GM10248 (cell line): Measurements from ENCODE around the gene GPX2.

Experiments
- CTCF ChIA-PET: fragments of 300-600 bp; sonication (Branson Sonifier 250); formaldehyde crosslinking; extraction: SDS; loops from one replicate; lab custom pipeline; 2021; ENCODE audit warnings: antibody characterized with exemption; lab: Yijun Ruan, JAX
- POLR2A ChIA-PET: fragments of 350-650 bp; sonication (Branson Sonifier 250); formaldehyde crosslinking; extraction: SDS; loops from one replicate; lab custom pipeline; 2020; ENCODE audit warnings: antibody characterized with exemption; lab: Yijun Ruan, JAX
- DNase-seq: peaks from one replicate; pipeline ENCODE4 v3.0.0; 2012; ENCODE audit errors: extremely low spot score
- TF ChIP-seq, protein P1 (sequence below): IDR thresholded peaks from 2 replicates; pipeline ENCODE4 v1.5.1; 2012; ENCODE audit warnings: mild to moderate bottlenecking, low read depth; ENCODE audit errors: extremely low read depth, missing control alignments, control extremely low read depth

GPX2 gene

DNA sequence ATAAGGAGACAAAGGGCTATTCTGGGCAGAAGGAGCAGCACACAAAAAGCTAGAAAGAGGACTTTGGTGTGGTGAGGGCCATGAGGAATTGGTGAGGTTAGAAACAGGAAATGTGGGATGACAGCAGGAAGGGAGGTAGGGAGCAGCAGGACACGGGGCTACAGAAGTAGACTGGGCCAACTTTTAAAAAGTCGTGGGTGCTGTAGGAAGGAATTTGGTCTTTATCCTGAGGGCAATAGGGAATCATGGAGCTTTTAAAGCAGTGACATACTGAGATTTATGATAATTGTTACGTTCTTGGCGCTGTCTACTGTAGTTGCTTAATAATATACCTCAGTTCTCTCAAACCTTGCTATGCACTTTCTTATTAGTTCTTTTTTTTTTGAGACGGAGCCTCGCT is 36.5 kb downstream of the GPX2 start:
- ChIA-PET POLR2A (no interaction called here), CTCF (interaction anchor here (0.8 to 1.9 kb wide), 3 partner anchors 14 to 82 kb away, joined by 3 to 5 read pairs (median 4); no protein-coding TSS in a partner anchor)
- no peak for DNase-seq
- TF ChIP-seq, protein P1, sequence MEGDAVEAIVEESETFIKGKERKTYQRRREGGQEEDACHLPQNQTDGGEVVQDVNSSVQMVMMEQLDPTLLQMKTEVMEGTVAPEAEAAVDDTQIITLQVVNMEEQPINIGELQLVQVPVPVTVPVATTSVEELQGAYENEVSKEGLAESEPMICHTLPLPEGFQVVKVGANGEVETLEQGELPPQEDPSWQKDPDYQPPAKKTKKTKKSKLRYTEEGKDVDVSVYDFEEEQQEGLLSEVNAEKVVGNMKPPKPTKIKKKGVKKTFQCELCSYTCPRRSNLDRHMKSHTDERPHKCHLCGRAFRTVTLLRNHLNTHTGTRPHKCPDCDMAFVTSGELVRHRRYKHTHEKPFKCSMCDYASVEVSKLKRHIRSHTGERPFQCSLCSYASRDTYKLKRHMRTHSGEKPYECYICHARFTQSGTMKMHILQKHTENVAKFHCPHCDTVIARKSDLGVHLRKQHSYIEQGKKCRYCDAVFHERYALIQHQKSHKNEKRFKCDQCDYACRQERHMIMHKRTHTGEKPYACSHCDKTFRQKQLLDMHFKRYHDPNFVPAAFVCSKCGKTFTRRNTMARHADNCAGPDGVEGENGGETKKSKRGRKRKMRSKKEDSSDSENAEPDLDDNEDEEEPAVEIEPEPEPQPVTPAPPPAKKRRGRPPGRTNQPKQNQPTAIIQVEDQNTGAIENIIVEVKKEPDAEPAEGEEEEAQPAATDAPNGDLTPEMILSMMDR = no peak

DNA sequence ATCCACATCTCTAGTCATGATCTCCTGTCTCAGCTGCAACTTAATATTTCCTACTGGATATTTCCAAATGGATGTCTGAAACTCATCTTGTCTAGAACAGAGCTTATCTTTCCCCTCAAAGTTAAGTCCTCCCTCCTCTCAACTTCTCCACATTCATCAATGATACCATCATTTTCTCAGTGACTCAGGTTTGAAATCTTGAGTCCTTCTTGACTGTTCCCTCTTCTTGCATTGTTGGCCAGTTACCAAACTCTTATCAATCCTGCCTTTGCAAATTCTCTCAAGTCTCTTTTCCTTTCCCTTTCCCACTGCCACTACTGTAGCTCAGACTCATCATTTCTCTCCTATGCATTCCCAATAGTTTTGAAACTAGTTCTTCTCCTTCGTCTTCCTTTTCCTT is 42.6 kb downstream of the GPX2 start:
- ChIA-PET POLR2A (no interaction called here), CTCF (interaction anchor here (0.9 to 5.8 kb wide), 5 partner anchors 8 to 76 kb away, joined by 3 to 63 read pairs (median 8); no protein-coding TSS in a partner anchor)
- TF ChIP-seq, protein P1 = no peak
- DNase-seq = no peak

DNA sequence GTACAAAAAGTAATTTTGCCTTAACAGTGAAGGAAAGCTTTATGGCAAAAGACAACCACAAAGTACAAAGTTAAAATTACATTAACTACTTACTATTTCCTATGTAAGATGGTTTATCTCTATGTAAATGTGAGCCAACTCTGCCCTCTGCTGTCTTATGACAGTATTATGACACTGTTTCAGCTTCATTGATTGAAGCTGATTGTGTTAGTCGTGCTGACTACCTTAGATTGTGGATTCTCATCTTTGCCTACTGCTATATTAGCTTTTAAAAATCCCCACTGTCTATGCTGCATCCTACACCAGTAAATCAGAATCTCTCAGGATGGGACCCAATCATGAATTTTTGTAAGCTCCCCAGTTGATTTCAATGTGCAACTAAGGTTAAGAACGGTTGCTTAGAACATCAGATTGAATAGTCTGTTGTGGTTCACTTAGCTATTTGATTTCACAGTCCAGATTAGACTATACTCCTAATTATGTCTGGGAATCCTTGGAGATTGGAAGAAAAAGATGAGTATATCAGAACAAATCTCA is 50.6 kb downstream of the GPX2 start:
- ChIA-PET POLR2A (no interaction called here), CTCF (interaction anchor here (0.6 to 6.3 kb wide), 51 partner anchors 10 to 547 kb away, joined by 3 to 203 read pairs (median 5); partner anchors contain the start of genes CHURC1, FNTB and SPTB)
- TF ChIP-seq, protein P1 = peak; percentile 54
- peak; percentile 56 for DNase-seq

DNA sequence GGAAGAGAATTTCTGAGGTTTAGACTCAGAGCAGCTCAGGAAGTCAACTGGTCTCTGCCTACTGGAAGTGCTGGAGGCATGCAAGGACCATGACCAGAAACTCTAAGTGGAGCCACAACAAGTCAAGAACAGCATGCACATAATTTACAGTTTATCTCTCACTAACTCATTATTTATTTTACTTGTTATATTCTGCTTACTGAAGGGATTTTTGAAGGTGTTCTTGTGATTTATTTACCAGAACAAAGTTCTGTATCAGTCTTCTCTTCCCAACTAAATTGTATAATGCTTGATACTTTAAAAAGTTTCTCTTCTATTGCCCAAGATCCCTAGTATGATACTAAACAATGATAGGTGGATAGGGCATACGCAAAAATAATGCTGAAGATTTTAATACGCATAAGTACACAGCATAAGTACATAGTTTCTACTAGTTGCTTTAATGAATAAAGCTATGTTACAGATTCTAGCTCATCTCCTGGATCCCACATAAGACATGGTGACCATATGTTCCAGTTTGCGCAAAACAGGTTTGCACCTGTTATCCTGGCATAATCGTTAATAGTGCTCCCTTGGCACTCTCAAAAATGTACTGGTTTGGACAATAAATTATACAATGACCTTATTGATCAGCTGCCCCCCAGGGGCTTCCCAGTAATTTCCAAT is 51.2 kb downstream of the GPX2 start:
- ChIA-PET CTCF (interaction anchor here (0.6 to 6.3 kb wide), 48 partner anchors 11 to 546 kb away, joined by 3 to 203 read pairs (median 5); partner anchors contain the start of genes CHURC1, FNTB and SPTB), POLR2A (no interaction called here)
- TF ChIP-seq, protein P1 = no peak
- DNase-seq = no peak

DNA sequence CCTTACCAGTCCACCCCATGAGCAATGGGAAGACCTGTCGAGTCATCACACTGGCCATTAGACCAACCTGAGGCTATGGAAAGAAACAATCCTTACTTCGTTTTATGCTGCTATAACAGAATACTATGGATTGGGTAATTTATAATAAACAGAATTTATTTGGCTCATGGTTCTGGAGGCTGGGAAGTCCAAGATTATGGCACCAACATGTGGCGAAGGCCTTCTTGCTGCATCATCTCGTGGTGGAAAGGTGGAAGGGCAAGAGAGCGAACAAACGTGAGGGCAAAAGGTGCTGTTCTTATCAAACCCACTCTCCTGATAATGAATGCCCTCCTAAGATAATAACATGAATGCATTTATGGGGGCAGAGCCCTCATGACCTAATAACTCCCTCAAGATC is 53.2 kb downstream of the GPX2 start:
- ChIA-PET POLR2A (no interaction called here), CTCF (interaction anchor here (1.5 to 6.3 kb wide), 5 partner anchors 10 to 128 kb away, joined by 5 to 203 read pairs (median 28); partner anchors contain the start of gene SPTB)
- TF ChIP-seq, protein P1 = no peak
- DNase-seq = no peak
